Measurements from ENCODE around the gene LSM14A. TPM values are rescaled to one million over a fixed set of nuclear protein-coding genes. Genes with fewer than 3 reads are reported as not detected.
A peak's percentile ranks its signal among the peaks of the same experiment; 100 is the strongest.

Gene LSM14A
- total and polyA plus RNA-seq, 2 of the 13 experiments (the other 11 are each of a cell fraction or from before 2014, with no cell fraction given): 77.0 to 83.6 TPM

- TF ChIP-seq ZFX (CRISPR knock-in tag; IDR thresholded peaks at IDR 0.05; ENCODE audit: low read depth): peak; percentile 73
- 0 out of 2 replicates have a peak, but pooled peaks have one; percentile 51 for TF ChIP-seq ERF (CRISPR knock-in tag; IDR thresholded peaks at IDR 0.05)
- TF ChIP-seq ZNF713 (CRISPR knock-in tag; IDR thresholded peaks at IDR 0.05): no peak
- no peak for TF ChIP-seq KDM5A (IDR thresholded peaks at IDR 0.05; ENCODE audit: borderline replicate concordance, low read length)
- TF ChIP-seq NFYC (CRISPR knock-in tag; IDR thresholded peaks at IDR 0.05): no peak
- TF ChIP-seq CHD4 (IDR thresholded peaks at IDR 0.05; ENCODE audit: borderline replicate concordance, low read length): no peak
- TF ChIP-seq ZNF430 (CRISPR knock-in tag; IDR thresholded peaks at IDR 0.05): 0 out of 2 replicates have a peak, but pooled peaks have one; percentile 41
- TF ChIP-seq NFIB (CRISPR knock-in tag; IDR thresholded peaks at IDR 0.05; ENCODE audit: borderline replicate concordance): no peak
- TF ChIP-seq HES4 (CRISPR knock-in tag; IDR thresholded peaks at IDR 0.05; ENCODE audit: borderline replicate concordance): 0 out of 2 replicates have a peak, but pooled peaks have one; percentile 57
- 0 out of 2 replicates have a peak, but pooled peaks have one; percentile 16 for TF ChIP-seq ZMYM4 (CRISPR knock-in tag; IDR thresholded peaks at IDR 0.05)
- TF ChIP-seq ZNF251 (CRISPR knock-in tag; IDR thresholded peaks at IDR 0.05): no peak
- no peak for TF ChIP-seq FOSL1 (CRISPR knock-in tag; IDR thresholded peaks at IDR 0.05; ENCODE audit: borderline replicate concordance)
- TF ChIP-seq ZNF543 (CRISPR knock-in tag; IDR thresholded peaks at IDR 0.05): no peak
- TF ChIP-seq ZNF687 (CRISPR knock-in tag; IDR thresholded peaks at IDR 0.05): peak; percentile 55; the same call in 1 of the 2 replicates
- peak; percentile 4; the same call in 1 of the 2 replicates for TF ChIP-seq PHF8 (CRISPR knock-in tag; IDR thresholded peaks at IDR 0.05)
- no peak for TF ChIP-seq POGZ (CRISPR knock-in tag; IDR thresholded peaks at IDR 0.05)
- no peak for TF ChIP-seq ZNF274 (CRISPR knock-in tag; IDR thresholded peaks at IDR 0.05)
- TF ChIP-seq ZBTB7A (CRISPR knock-in tag; IDR thresholded peaks at IDR 0.05): 0 out of 2 replicates have a peak, but pooled peaks have one; percentile 27
- TF ChIP-seq AGO2 (optimal IDR thresholded peaks at IDR 0.05; ENCODE audit: low read depth, low read length): peak; percentile 50
- no peak for TF ChIP-seq AKNA (CRISPR knock-in tag; IDR thresholded peaks at IDR 0.05; ENCODE audit: borderline replicate concordance)
- TF ChIP-seq ZIK1 (CRISPR knock-in tag; IDR thresholded peaks at IDR 0.05; ENCODE audit: borderline replicate concordance, low read depth): no peak
Measured at GRCh38 chr19:34254698-34255432, 82.6 kb downstream of the LSM14A start (continued).
